ENCODE results near the gene LOXHD1.

LOXHD1 gene

GRCh38 chr18:46528037-46528436 is 129.0 kb downstream of the LOXHD1 start:
- DNase-seq = no peak

- no peak for DNase-seq
These were observed 137.2 kb downstream of the LOXHD1 start for GRCh38 chr18:46519870-46520269.

- no peak for DNase-seq
These were observed 138.6 kb downstream of the LOXHD1 start for GRCh38 chr18:46518438-46518837.

GRCh38 chr18:46516555-46516954 is 140.5 kb downstream of the LOXHD1 start:
- DNase-seq = no peak

- no peak for DNase-seq
These were observed 146.6 kb downstream of the LOXHD1 start for GRCh38 chr18:46510386-46510785.

GRCh38 chr18:46509530-46509929 is 147.5 kb downstream of the LOXHD1 start:
- no peak for DNase-seq

- DNase-seq = no peak
These were observed 149.9 kb downstream of the LOXHD1 start for GRCh38 chr18:46506974-46507586.

GRCh38 chr18:46502444-46502843 is 154.6 kb downstream of the LOXHD1 start:
- DNase-seq = no peak

GRCh38 chr18:46497129-46497528 is 159.9 kb downstream of the LOXHD1 start:
- DNase-seq = peak in 1 of 2 experiments; percentile 5

- DNase-seq = no peak
These were observed 168.4 kb downstream of the LOXHD1 start for GRCh38 chr18:46488471-46489213.

- no peak for DNase-seq
These were observed 171.3 kb downstream of the LOXHD1 start for GRCh38 chr18:46485675-46486194.

- no peak for DNase-seq
These were observed 172.0 kb downstream of the LOXHD1 start for GRCh38 chr18:46484971-46485370.

GRCh38 chr18:46482831-46483230 is 174.2 kb downstream of the LOXHD1 start:
- DNase-seq = no peak

- no peak for DNase-seq
These were observed 175.2 kb downstream of the LOXHD1 start for GRCh38 chr18:46481847-46482245.

- peak; percentile 40 to 44 for DNase-seq
These were observed 175.8 kb downstream of the LOXHD1 start for GRCh38 chr18:46481048-46481846.

GRCh38 chr18:46480226-46480625 is 176.8 kb downstream of the LOXHD1 start:
- DNase-seq = no peak

GRCh38 chr18:46478796-46479195 is 178.2 kb downstream of the LOXHD1 start:
- no peak for DNase-seq

GRCh38 chr18:46477425-46478011 is 179.5 kb downstream of the LOXHD1 start:
- no peak for DNase-seq

GRCh38 chr18:46475390-46475752 is 181.6 kb downstream of the LOXHD1 start:
- DNase-seq = no peak

GRCh38 chr18:46474487-46475389 is 182.3 kb downstream of the LOXHD1 start:
- no peak for DNase-seq

- DNase-seq = no peak
These were observed 185.1 kb downstream of the LOXHD1 start for GRCh38 chr18:46471809-46472498.

Measured in stimulated activated CD4-positive, alpha-beta T cell treated with anti-CD3 and anti-CD28 coated beads, Interleukin-4, amount 100 ng/mL, for 4 hours (primary cell).